PC-9 (cell line): ENCODE measurements around the gene CYP20A1.

ENCODE experiments used
- EZH2 ChIP-seq: fragments of 200-600 bp; sonication (generic); IDR thresholded peaks from 2 replicates; pipeline ENCODE4 v1.8.0; 2017; ENCODE audit warnings: antibody characterized with exemption, low read depth
- TF ChIP-seq, protein P1 (sequence below): fragments of 200-600 bp; sonication (generic); conservative IDR thresholded peaks from 2 replicates; pipeline ENCODE4 v1.6.1; 2017; ENCODE audit warnings: mixed run types, antibody characterized with exemption, mild to moderate bottlenecking, moderate library complexity

GRCh38 chr2:203238704-203239526 lies at the start of gene CYP20A1:
- TF ChIP-seq EZH2, result no peak
- TF ChIP-seq, protein P1, sequence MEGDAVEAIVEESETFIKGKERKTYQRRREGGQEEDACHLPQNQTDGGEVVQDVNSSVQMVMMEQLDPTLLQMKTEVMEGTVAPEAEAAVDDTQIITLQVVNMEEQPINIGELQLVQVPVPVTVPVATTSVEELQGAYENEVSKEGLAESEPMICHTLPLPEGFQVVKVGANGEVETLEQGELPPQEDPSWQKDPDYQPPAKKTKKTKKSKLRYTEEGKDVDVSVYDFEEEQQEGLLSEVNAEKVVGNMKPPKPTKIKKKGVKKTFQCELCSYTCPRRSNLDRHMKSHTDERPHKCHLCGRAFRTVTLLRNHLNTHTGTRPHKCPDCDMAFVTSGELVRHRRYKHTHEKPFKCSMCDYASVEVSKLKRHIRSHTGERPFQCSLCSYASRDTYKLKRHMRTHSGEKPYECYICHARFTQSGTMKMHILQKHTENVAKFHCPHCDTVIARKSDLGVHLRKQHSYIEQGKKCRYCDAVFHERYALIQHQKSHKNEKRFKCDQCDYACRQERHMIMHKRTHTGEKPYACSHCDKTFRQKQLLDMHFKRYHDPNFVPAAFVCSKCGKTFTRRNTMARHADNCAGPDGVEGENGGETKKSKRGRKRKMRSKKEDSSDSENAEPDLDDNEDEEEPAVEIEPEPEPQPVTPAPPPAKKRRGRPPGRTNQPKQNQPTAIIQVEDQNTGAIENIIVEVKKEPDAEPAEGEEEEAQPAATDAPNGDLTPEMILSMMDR, result no peak; the same call in 1 of the 2 replicates
